Measurements from ENCODE around the gene XPR1.

GRCh38 chr1:180630408-180631193, 1.2 kb upstream of the XPR1 start:
- no peak for TF ChIP-seq CTCF (IDR thresholded peaks at IDR 0.05)
- no peak for TF ChIP-seq POLR2A (IDR thresholded peaks at IDR 0.05)
